Heart right ventricle (tissue), 16 donors: ENCODE data around the gene LRP1-AS. TPM values are rescaled to one million over a fixed set of nuclear protein-coding genes. Genes with fewer than 3 reads are reported as not detected.
A peak's percentile ranks its signal among the peaks of the same experiment; 100 is the strongest.

ENCODE experiments used
- ATAC-seq, 8 donors: fragments of 200-7000 bp; cut with Tn5 transposase; one replicate each; pipeline ENCODE4 v1.9.1; 2020; ENCODE audit warnings: mild to moderate bottlenecking in 8 of 8, moderate library complexity in 8 of 8, moderate number of reproducible peaks in 1 of 8
- DNase-seq, 2 donors: peaks; one replicate each; pipeline ENCODE4 v3.0.0-alpha.2; 2020
- H3K27ac ChIP-seq, 10 donors: fragments of 200-600 bp; sonication (generic) in 2 of 10; one replicate each; pipeline versions ENCODE4 v1.5.0 to v1.8.0; 2020 to 2022; ENCODE audit warnings: mild to moderate bottlenecking in 3 of 10
- H3K27me3 ChIP-seq, 7 donors: fragments of 200-600 bp; one replicate each; pipeline ENCODE4 v1.8.0; 2021 to 2022; ENCODE audit warnings: mild to moderate bottlenecking in 2 of 7
- H3K36me3 ChIP-seq, 9 donors: fragments of 200-600 bp; sonication (generic) in 1 of 9; one replicate each; pipeline versions ENCODE4 v1.5.0 to v1.8.0; 2020 to 2022; ENCODE audit warnings: mild to moderate bottlenecking in 2 of 9
- H3K4me1 ChIP-seq, 9 donors: fragments of 200-600 bp; sonication (generic) in 1 of 9; one replicate each; pipeline versions ENCODE4 v1.5.0 to v1.8.0; 2020 to 2022; ENCODE audit warnings: mild to moderate bottlenecking in 4 of 9
- H3K4me3 ChIP-seq, 10 donors: fragments of 200-600 bp; sonication (generic) in 2 of 10; one replicate each; pipeline versions ENCODE4 v1.5.0 to v1.8.0; 2020 to 2022; ENCODE audit warnings: mild to moderate bottlenecking in 7 of 10, moderate library complexity in 2 of 10
- H3K9me3 ChIP-seq, 11 donors: fragments of 200-600 bp in 10 of 11; sonication (generic) in 2 of 11; one replicate each; pipeline versions ENCODE4 v1.5.0 to v1.8.0; 2013 to 2022; ENCODE audit warnings: mild to moderate bottlenecking in 2 of 11, control low read depth in 1 of 11, moderate library complexity in 1 of 11
- WGBS, 2 donors: extraction: QIAGEN DNeasy Blood & Tissue Kit; methylation state at CpG; one replicate each; pipeline ENCODE4 v1.1.7; 2013; ENCODE audit warnings: inconsistent platforms in 1 of 2; 5-methylcytosine and 5-hydroxymethylcytosine counted together
- intact Hi-C, 10 donors: fragments of 100-400 bp; cut with DNase I; formaldehyde crosslinking; loops; one replicate each; pipeline versions ENCODE4 v1.11.1 to v1.14.2; 2022
- polyA plus RNA-seq, 2 donors: library from polyadenylated mRNA; stranded (reverse); fragments of 200-250 nt; gene quantifications; one replicate each; pipeline ENCODE4 v1.2.3, GENCODE V29; 2013
- total RNA-seq, 10 donors: library from RNA; stranded (reverse); fragmentation: NEBNext Ultra II Directional in 3 of 10; extraction: Animal tissue kit (Norgen Biotek cat#: 25700) in 3 of 10; gene quantifications; one replicate each; pipeline versions ENCODE4 v1.2.1 to v1.2.4, GENCODE V29; 2021 to 2023
- TF ChIP-seq, protein P1 (sequence below), 9 donors: fragments of 200-600 bp; sonication (generic) in 2 of 9; IDR thresholded peaks; one replicate each; pipeline versions ENCODE4 v1.5.0 to v1.8.0; 2021 to 2022; ENCODE audit warnings: antibody characterized with exemption in 9 of 9, mild to moderate bottlenecking in 5 of 9, moderate library complexity in 1 of 9
- donor health status: Arrhythmogenic right ventricular cardiomyopathy.
- donor health status: ischemic (EF 13 %, LVEDD 7.1; RV severe dilation, severe dysfunction).
- donor health status: healthy with polysubstance abuse.
- donor health status: DM: no; HTN: yes; CAD: no.
- donor health status: DM: no; HTN: no; CAD: no.
- donor health status: ischemic (EF 25% LVEDD 6.9; RV normal size, moderate dysfunction).
- donor health status: ischemic (EF 25% LVEDD 5.7; RV mildly dilated, moderate dysfunction).
- donor health status: healthy.
- donor health status: DM: yes; HTN: yes; CAD: no.
- donor health status: Ischemic cardiomyopathy.
- donor health status: ischemic (EF 35%, LVEDD 5.7; RV mildly dilated, moderate dysfunction).
- donor health status: nonischemic (EF 11% LVEDD 7.7; RV severe dilation, severe dysfunction).
- donor health status: DM: yes; HTN: yes; CAD: no.
- donor health status: PGD.
- donor health status: ischemic (EF 29% LVEDD 5.4; RV normal size, mild dysfunction).
- donor health status: nonischemic (EF 23%, LVEDD 6.1; RV moderate dilation, normal function).

LRP1-AS gene
- total and polyA plus RNA-seq, 12 donors: not detected

DNA sequence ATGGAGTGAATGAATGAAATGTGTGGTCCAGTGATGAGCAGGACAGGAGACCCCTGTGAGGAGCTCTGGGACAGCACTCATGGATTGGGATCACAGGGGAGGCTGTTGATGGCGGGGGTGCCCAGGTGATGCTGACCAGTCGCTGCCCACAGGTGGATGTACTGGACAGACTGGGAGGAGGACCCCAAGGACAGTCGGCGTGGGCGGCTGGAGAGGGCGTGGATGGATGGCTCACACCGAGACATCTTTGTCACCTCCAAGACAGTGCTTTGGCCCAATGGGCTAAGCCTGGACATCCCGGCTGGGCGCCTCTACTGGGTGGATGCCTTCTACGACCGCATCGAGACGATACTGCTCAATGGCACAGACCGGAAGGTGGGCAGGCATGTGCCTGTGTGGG lies 13.3 kb upstream of the LRP1-AS start:
- Histone ChIP-seq H3K27ac (no peak overlapping the region), H3K27me3 (no peaks in the 10 kb centered on the region), H3K9me3 (no peaks in the 10 kb centered on the region), H3K4me3 (no peak overlapping the region), H3K4me1 (peaks cover 0 to 76% (median 10%) of the 10 kb centered on the region in 9 donors), H3K36me3 (peaks cover 0 to 100% (median 69%) of the 10 kb centered on the region in 9 donors)
- 96 to 98% methylated on average over 14 of the region's 14 CpGs for WGBS, 2 donors
- ATAC-seq (no peak), DNase-seq (no peak)
- TF ChIP-seq, protein P1, sequence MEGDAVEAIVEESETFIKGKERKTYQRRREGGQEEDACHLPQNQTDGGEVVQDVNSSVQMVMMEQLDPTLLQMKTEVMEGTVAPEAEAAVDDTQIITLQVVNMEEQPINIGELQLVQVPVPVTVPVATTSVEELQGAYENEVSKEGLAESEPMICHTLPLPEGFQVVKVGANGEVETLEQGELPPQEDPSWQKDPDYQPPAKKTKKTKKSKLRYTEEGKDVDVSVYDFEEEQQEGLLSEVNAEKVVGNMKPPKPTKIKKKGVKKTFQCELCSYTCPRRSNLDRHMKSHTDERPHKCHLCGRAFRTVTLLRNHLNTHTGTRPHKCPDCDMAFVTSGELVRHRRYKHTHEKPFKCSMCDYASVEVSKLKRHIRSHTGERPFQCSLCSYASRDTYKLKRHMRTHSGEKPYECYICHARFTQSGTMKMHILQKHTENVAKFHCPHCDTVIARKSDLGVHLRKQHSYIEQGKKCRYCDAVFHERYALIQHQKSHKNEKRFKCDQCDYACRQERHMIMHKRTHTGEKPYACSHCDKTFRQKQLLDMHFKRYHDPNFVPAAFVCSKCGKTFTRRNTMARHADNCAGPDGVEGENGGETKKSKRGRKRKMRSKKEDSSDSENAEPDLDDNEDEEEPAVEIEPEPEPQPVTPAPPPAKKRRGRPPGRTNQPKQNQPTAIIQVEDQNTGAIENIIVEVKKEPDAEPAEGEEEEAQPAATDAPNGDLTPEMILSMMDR (IDR thresholded peaks at IDR 0.05): no peak
- intact Hi-C loops: no loop called here

DNA sequence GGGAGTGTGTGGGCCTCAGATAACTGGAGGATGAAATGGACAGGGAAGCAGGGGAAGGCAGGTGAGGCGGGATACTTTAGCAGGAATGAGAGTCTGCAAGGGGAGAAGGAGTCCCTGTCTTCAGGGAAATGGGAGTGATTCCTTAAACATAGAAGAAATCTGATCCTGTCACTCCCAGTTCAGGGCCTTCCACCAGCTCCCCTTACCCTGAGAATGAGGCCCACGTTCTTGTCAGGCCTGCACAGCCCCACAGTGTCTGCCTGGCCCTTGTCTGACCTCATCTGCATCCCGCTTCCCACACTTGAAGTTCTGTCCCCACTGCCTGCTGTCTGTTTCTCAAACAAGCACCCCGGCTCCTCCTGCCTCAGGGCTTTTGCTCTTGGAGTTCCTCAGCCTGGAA lies 12.6 kb upstream of the LRP1-AS start:
- ATAC-seq: no peak
- Histone ChIP-seq H3K36me3 (peaks cover 0 to 100% (median 71%) of the 10 kb centered on the region in 9 donors), H3K9me3 (no peaks in the 10 kb centered on the region), H3K4me1 (peaks cover 0 to 78% (median 10%) of the 10 kb centered on the region in 9 donors), H3K4me3 (no peak overlapping the region), H3K27me3 (no peaks in the 10 kb centered on the region), H3K27ac (peak overlapping the region in 4 of 10 donors; percentile 28 to 91 (median 50))
- TF ChIP-seq, protein P1 (IDR thresholded peaks at IDR 0.05): no peak
- 79 to 87% methylated on average over 4 of the region's 4 CpGs for WGBS, 2 donors
- DNase-seq: no peak
- intact Hi-C loops: no loop called here

DNA sequence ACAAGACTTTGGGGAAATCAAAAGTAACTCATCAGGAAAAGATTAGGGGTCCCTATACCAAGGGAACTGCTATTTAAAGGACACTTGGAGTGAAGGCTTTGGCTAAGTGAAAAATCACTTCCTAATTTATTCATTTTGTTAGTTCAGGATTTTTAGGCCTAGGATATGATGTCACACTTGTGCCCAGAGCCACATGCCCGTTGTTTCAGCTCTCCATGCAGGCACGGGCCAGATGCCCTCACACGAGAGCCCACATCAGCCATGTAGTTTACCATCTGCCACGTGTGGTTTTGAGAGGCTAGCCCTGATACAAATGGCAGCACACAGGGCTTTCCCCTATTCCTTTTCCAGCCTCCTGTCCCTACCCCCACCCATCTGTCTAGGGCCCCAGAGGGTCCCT lies 11.9 kb upstream of the LRP1-AS start:
- no peaks in the 10 kb centered on the region for H3K27me3 ChIP-seq
- peak in 5 of 8 donors; percentile 2 to 33 (median 21) for ATAC-seq
- intact Hi-C loops: no loop called here
- H3K4me3 ChIP-seq: no peak overlapping the region
- H3K4me1 ChIP-seq: peaks cover 0 to 80% (median 11%) of the 10 kb centered on the region in 9 donors
- TF ChIP-seq, protein P1 (IDR thresholded peaks at IDR 0.05): no peak
- H3K36me3 ChIP-seq: peaks cover 0 to 100% (median 73%) of the 10 kb centered on the region in 9 donors
- WGBS, 2 donors: 84 to 85% methylated on average over 4 of the region's 4 CpGs
- no peaks in the 10 kb centered on the region for H3K9me3 ChIP-seq
- peak overlapping the region in 5 of 10 donors; percentile 9 to 91 (median 41) for H3K27ac ChIP-seq
- no peak for DNase-seq

DNA sequence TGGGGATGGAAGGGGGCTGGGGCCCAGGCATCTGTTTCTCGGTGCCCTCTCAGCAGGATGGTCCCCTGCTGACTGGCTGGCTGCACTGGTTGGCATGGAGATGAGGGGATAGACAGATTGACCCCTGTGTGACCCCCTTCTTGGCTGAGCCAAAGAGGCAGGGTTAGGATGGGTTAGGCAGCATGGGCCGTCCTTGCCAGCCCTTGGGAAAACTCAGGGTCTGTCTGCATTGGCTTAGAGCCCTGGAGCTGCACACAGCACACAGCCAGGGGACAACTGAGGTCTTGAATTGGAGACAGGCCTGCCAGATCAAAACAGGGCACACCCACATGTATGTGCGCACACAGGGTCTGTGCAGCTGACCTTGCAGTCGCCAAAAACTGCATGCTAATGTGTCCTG lies 11.2 kb upstream of the LRP1-AS start:
- H3K9me3 ChIP-seq: no peaks in the 10 kb centered on the region
- ATAC-seq: peak in 5 of 8 donors; percentile 7 to 32 (median 18)
- peaks cover 0 to 100% (median 72%) of the 10 kb centered on the region in 9 donors for H3K36me3 ChIP-seq

More for the DNA sequence above, 11.2 kb upstream of the LRP1-AS start:
- DNase-seq: no peak
- Histone ChIP-seq H3K4me3 (no peak overlapping the region), H3K4me1 (peaks cover 0 to 86% (median 11%) of the 10 kb centered on the region in 9 donors), H3K27me3 (no peaks in the 10 kb centered on the region), H3K27ac (peak overlapping the region in 6 of 10 donors; percentile 2 to 91 (median 28))
- intact Hi-C loops: no loop called here
- TF ChIP-seq, protein P1 (IDR thresholded peaks at IDR 0.05): no peak
- WGBS, 2 donors: 56 to 69% methylated on average over 4 of the region's 4 CpGs
